NCI-H2029 treated with DMSO at 0.1 percent for 48 hours (cell line): ENCODE results near the gene GRIP2.

ENCODE experiments used
- DNase-seq: peaks from one replicate; lab custom pipeline; 2025; lab: John Stamatoyannopoulos, UW

The GRIP2 gene

GRCh38 chr3:14451844-14452739, 88.0 kb downstream of the GRIP2 start:
- DNase-seq = no peak

- DNase-seq = no peak
These were observed 89.1 kb downstream of the GRIP2 start for GRCh38 chr3:14450922-14451606.

GRCh38 chr3:14450506-14450905, 89.6 kb downstream of the GRIP2 start:
- DNase-seq = no peak

GRCh38 chr3:14448756-14449727, 91.1 kb downstream of the GRIP2 start:
- no peak for DNase-seq

- no peak for DNase-seq
These were observed 92.1 kb downstream of the GRIP2 start for GRCh38 chr3:14448063-14448462.

GRCh38 chr3:14446988-14447570, 93.1 kb downstream of the GRIP2 start:
- DNase-seq = no peak

- DNase-seq = no peak
These were observed 94.4 kb downstream of the GRIP2 start for GRCh38 chr3:14445773-14446172.

GRCh38 chr3:14444380-14444779, 95.8 kb downstream of the GRIP2 start:
- DNase-seq = no peak

GRCh38 chr3:14441920-14442300, 98.2 kb downstream of the GRIP2 start:
- no peak for DNase-seq

- DNase-seq = no peak
These were observed 98.8 kb downstream of the GRIP2 start for GRCh38 chr3:14441240-14441919.

GRCh38 chr3:14440531-14441239, 99.5 kb downstream of the GRIP2 start:
- DNase-seq = no peak

- DNase-seq = no peak
These were observed 100.0 kb downstream of the GRIP2 start for GRCh38 chr3:14440168-14440518.

- peak; percentile 94 for DNase-seq
These were observed 100.5 kb downstream of the GRIP2 start for GRCh38 chr3:14439501-14440167.
